ENCODE results near the gene CAVIN1. TPM values are rescaled to one million over a fixed set of nuclear protein-coding genes. Genes with fewer than 3 reads are reported as not detected.

CAVIN1 gene
- total and polyA plus RNA-seq, 4 donors = 110 to 277 (median 159) TPM

GRCh38 chr17:42431758-42432161, 8.7 kb upstream of the CAVIN1 start:
- Histone ChIP-seq H3K36me3 (ENCODE audit: control insufficient read depth in 4 of 4, insufficient read depth in 4 of 4, low read length in 4 of 4) (no peaks in the 10 kb centered on the region), H3K4me3 (no peak overlapping the region), H3K9ac (ENCODE audit: insufficient read depth in 1 of 2, low read length in 2 of 2) (no peak overlapping the region), H3K27me3 (ENCODE audit: control insufficient read depth in 3 of 3, insufficient read depth in 3 of 3, low read length in 2 of 3) (no peaks in the 10 kb centered on the region), H3K27ac (ENCODE audit: low read depth in 1 of 2, low read length in 1 of 2) (peak overlapping the region in 1 of 2 donors; percentile 64), H3K4me1 (ENCODE audit: control insufficient read depth in 5 of 5, insufficient read depth in 5 of 5, low read length in 5 of 5) (peaks cover 0 to 24% (median 8%) of the 10 kb centered on the region in 5 donors), H3K9me3 (ENCODE audit: control insufficient read depth in 4 of 4, insufficient read depth in 3 of 4, low read length in 3 of 4) (no peaks in the 10 kb centered on the region)
- WGBS, 2 donors = 13 to 35% methylated on average over 3 of the region's 3 CpGs
- peak in 2 of 3 donors; percentile 76 to 84 for DNase-seq
- no peak for TF ChIP-seq CTCF (IDR thresholded peaks at IDR 0.05; ENCODE audit: control extremely low read depth, extremely low read depth)
- no peak for ATAC-seq (ENCODE audit: insufficient read depth, low FRiP score)

- Histone ChIP-seq H3K36me3 (ENCODE audit: control insufficient read depth in 4 of 4, insufficient read depth in 4 of 4, low read length in 4 of 4) (no peaks in the 10 kb centered on the region), H3K4me1 (ENCODE audit: control insufficient read depth in 5 of 5, insufficient read depth in 5 of 5, low read length in 5 of 5) (peaks cover 0 to 24% (median 8%) of the 10 kb centered on the region in 5 donors), H3K27me3 (ENCODE audit: control insufficient read depth in 3 of 3, insufficient read depth in 3 of 3, low read length in 2 of 3) (no peaks in the 10 kb centered on the region), H3K4me3 (no peak overlapping the region), H3K27ac (ENCODE audit: low read depth in 1 of 2, low read length in 1 of 2) (no peak overlapping the region), H3K9me3 (ENCODE audit: control insufficient read depth in 4 of 4, insufficient read depth in 3 of 4, low read length in 3 of 4) (no peaks in the 10 kb centered on the region), H3K9ac (ENCODE audit: insufficient read depth in 1 of 2, low read length in 2 of 2) (no peak overlapping the region)
- DNase-seq (peak; percentile 75 to 90 (median 84)), ATAC-seq (ENCODE audit: insufficient read depth, low FRiP score) (no peak)
- 67 to 85% methylated on average over 3 of the region's 3 CpGs for WGBS, 2 donors
- no peak for TF ChIP-seq CTCF (IDR thresholded peaks at IDR 0.05; ENCODE audit: control extremely low read depth, extremely low read depth)
These were observed 6.8 kb upstream of the CAVIN1 start for GRCh38 chr17:42429726-42430447.

GRCh38 chr17:42428141-42428944, 5.3 kb upstream of the CAVIN1 start:
- ATAC-seq (ENCODE audit: insufficient read depth, low FRiP score) = no peak
- peak; percentile 75 to 91 (median 83) for DNase-seq
- peaks cover 0 to 29% (median 8%) of the 10 kb centered on the region in 5 donors for H3K4me1 ChIP-seq (ENCODE audit: control insufficient read depth in 5 of 5, insufficient read depth in 5 of 5, low read length in 5 of 5)
- no peaks in the 10 kb centered on the region for H3K36me3 ChIP-seq (ENCODE audit: control insufficient read depth in 4 of 4, insufficient read depth in 4 of 4, low read length in 4 of 4)
- H3K9me3 ChIP-seq (ENCODE audit: control insufficient read depth in 4 of 4, insufficient read depth in 3 of 4, low read length in 3 of 4) = no peaks in the 10 kb centered on the region
- peak overlapping the region in 1 of 2 donors; percentile 52 for H3K27ac ChIP-seq (ENCODE audit: low read depth in 1 of 2, low read length in 1 of 2)
- 40 to 53% methylated on average over 4 of the region's 4 CpGs for WGBS, 2 donors
- no peak overlapping the region for H3K4me3 ChIP-seq
- no peak overlapping the region for H3K9ac ChIP-seq (ENCODE audit: insufficient read depth in 1 of 2, low read length in 2 of 2)
- H3K27me3 ChIP-seq (ENCODE audit: control insufficient read depth in 3 of 3, insufficient read depth in 3 of 3, low read length in 2 of 3) = no peaks in the 10 kb centered on the region
- peak; percentile 68 for TF ChIP-seq CTCF (IDR thresholded peaks at IDR 0.05; ENCODE audit: control extremely low read depth, extremely low read depth)

Measured in lung (tissue), 12 donors.